Activated B cell treated with CpG ODN at 0.5 μM for 24 hours (primary cell): ENCODE results near the gene SCARB1. TPM values are rescaled to one million over a fixed set of nuclear protein-coding genes. Genes with fewer than 3 reads are reported as not detected.

Experiments used
- ATAC-seq: fragments of 200-7000 bp; cut with Tn5 transposase; one replicate; pipeline ENCODE4 v1.10.0; 2021; ENCODE audit warnings: low read depth, mild to moderate bottlenecking, moderate library complexity
- CTCF ChIA-PET: fragments of 350-600 bp; sonication (Branson Sonifier 250); formaldehyde crosslinking; loops from one replicate; lab custom pipeline; 2021; ENCODE audit warnings: antibody characterized with exemption; lab: Charles Lee
- POLR2A ChIA-PET: fragments of 350-600 bp; sonication (Branson Sonifier 250); formaldehyde crosslinking; loops from one replicate; lab custom pipeline; 2021; ENCODE audit warnings: antibody characterized with exemption; lab: Charles Lee
- DNase-seq: peaks from one replicate; pipeline ENCODE4 v3.0.0; 2022
- H3K27ac Mint-ChIP-seq: one replicate; pipeline ENCODE4 v1.8.0; 2020; ENCODE audit warnings: mixed read lengths
- H3K27me3 Mint-ChIP-seq: one replicate; pipeline ENCODE4 v1.8.0; 2021; ENCODE audit warnings: mixed read lengths
- H3K36me3 Mint-ChIP-seq: one replicate; pipeline ENCODE4 v1.8.0; 2021; ENCODE audit warnings: low read depth, mixed read lengths
- H3K4me1 Mint-ChIP-seq: one replicate; pipeline ENCODE4 v1.8.0; 2021; ENCODE audit warnings: mixed read lengths
- H3K4me3 Mint-ChIP-seq: one replicate; pipeline ENCODE4 v1.8.0; 2020; ENCODE audit warnings: mild to moderate bottlenecking, mixed read lengths
- H3K9me3 Mint-ChIP-seq: one replicate; pipeline ENCODE4 v1.8.0; 2020; ENCODE audit warnings: mixed read lengths
- intact Hi-C: fragments of 100-400 bp; cut with micrococcal nuclease; formaldehyde crosslinking; loops from one replicate; pipeline ENCODE4 v1.15.1; 2024
- total RNA-seq: library from RNA; stranded (reverse); gene quantifications from 2 replicates; pipeline ENCODE4 v1.2.3, GENCODE V29; 2022
- TF ChIP-seq, protein P1 (sequence below): fragments of 200-600 bp; IDR thresholded peaks from one replicate; pipeline ENCODE4 v1.8.0; 2022; ENCODE audit warnings: antibody characterized with exemption, mild to moderate bottlenecking

Gene SCARB1
- total RNA-seq, 1 donor from 2014 or later: 39.3 TPM

DNA sequence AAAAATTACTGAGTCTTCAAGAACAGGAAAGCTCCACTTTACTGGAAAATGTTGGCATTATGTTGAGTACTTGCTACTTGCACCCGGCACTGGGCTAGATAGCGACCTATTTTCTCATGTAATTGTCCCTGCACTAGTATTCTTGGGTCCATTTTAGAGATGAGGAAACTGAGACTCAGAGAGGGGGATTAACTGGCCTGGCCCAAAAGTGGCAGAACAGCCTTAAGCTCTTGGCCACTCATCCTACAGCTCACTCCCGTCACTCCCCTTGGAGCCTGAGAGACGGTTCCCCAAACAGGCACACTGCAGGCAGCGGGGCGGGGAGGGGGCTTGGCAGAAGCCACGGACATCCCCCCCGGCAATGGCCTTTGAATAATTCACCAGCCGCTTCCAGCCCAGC lies 113.9 kb downstream of the SCARB1 start:
- no peak for ATAC-seq
- no peak for DNase-seq
- no peak overlapping the region for H3K4me3 Mint-ChIP-seq
- no peaks in the 10 kb centered on the region for H3K36me3 Mint-ChIP-seq
- POLR2A ChIA-PET: no interaction called here
- H3K9me3 Mint-ChIP-seq: peaks cover under 1% of the 10 kb centered on the region
- peaks cover 28% of the 10 kb centered on the region for H3K27me3 Mint-ChIP-seq
- CTCF ChIA-PET: no interaction called here
- no peak overlapping the region for H3K27ac Mint-ChIP-seq
- intact Hi-C loops: loop anchor here (5.0 kb wide), 1 partner anchor 402 kb away; no protein-coding TSS in a partner anchor
- peaks cover 20% of the 10 kb centered on the region for H3K4me1 Mint-ChIP-seq
- TF ChIP-seq, protein P1, sequence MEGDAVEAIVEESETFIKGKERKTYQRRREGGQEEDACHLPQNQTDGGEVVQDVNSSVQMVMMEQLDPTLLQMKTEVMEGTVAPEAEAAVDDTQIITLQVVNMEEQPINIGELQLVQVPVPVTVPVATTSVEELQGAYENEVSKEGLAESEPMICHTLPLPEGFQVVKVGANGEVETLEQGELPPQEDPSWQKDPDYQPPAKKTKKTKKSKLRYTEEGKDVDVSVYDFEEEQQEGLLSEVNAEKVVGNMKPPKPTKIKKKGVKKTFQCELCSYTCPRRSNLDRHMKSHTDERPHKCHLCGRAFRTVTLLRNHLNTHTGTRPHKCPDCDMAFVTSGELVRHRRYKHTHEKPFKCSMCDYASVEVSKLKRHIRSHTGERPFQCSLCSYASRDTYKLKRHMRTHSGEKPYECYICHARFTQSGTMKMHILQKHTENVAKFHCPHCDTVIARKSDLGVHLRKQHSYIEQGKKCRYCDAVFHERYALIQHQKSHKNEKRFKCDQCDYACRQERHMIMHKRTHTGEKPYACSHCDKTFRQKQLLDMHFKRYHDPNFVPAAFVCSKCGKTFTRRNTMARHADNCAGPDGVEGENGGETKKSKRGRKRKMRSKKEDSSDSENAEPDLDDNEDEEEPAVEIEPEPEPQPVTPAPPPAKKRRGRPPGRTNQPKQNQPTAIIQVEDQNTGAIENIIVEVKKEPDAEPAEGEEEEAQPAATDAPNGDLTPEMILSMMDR: no peak

DNA sequence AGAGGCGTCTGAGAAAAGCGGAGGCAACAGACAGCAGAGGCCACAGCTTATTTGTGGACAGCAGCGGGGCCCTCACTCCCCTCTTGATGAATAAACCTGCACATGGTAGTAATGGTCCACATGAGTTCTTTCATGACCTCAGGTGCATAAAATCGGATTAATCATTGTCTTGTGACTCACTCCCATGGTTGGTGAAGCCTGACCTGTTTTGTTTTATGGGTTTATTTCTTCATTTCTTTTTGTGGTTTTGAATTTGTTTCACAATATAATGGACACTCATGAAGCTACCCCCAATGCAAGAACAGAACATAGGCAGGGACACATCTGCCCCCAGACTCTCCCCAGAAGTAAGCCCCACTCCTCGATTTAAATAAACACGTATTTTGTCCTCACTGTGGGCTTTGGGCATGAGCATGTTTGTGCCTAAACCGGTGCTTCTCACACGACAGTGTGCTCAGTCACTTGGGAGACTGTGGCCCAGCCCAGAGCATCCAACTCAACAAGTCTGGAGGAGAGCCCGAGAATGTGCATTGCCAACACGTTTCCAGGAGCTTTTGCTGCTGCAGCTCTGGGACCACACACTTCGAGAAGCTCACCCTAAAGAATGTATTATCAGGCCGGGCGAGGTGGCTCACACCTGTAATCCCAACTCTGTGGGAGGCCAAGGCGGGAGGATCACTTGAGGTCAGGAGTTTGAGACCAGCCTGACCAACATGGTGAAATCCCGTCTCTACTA lies 116.1 kb downstream of the SCARB1 start:
- Mint-ChIP-seq H3K9me3 (peaks cover 2% of the 10 kb centered on the region), H3K4me3 (no peak overlapping the region), H3K27ac (no peak overlapping the region), H3K27me3 (peaks cover 19% of the 10 kb centered on the region), H3K4me1 (peaks cover 20% of the 10 kb centered on the region), H3K36me3 (no peaks in the 10 kb centered on the region)
- CTCF ChIA-PET: no interaction called here
- POLR2A ChIA-PET: no interaction called here
- TF ChIP-seq, protein P1: no peak
- ATAC-seq (peak; percentile 56), DNase-seq (no peak)
- intact Hi-C loops: loop anchor here (1.0 kb wide), 1 partner anchor 34 kb away; no protein-coding TSS in a partner anchor

DNA sequence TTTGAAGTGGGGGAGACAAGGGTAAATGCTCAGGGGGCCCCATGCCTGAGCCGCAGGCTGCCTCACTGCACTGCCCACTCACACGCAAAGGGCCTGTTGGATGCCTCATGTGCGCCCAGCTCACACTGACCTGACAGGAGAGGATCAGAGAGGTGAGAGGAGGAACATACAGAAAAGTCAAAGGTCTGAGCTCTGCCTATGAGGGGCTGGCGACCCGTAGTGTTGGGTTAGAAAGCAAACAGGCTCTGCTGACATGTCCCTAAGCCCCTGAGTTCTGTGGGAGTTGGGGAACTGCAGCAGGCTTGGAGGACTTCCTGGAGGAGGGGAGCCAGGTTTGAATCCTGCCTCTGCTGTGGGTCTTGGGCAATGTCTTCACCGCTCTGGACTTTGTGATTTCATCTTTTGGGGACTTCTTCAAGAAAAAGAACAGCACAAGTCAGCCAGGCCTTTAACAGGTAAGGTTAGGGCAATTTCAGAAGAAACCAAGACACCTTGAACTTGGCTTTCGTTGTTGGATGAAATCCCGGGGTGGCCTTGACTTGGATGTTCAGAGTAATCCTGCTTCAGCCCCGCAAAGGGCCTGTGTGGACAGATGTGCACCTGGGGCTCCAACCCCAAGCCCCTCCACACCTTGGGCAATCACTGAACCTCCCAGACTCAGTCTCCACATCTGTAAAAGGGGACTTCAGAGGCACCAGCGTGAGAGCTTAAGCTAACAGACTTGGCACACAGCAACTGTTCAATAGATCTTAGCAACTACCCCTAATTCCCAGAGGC lies 116.8 kb downstream of the SCARB1 start:
- Mint-ChIP-seq H3K9me3 (peaks cover 2% of the 10 kb centered on the region), H3K4me3 (no peak overlapping the region), H3K27ac (no peak overlapping the region), H3K36me3 (no peaks in the 10 kb centered on the region), H3K4me1 (peaks cover 20% of the 10 kb centered on the region), H3K27me3 (peaks cover 21% of the 10 kb centered on the region)
- TF ChIP-seq, protein P1: no peak
- ATAC-seq (no peak), DNase-seq (no peak)
- intact Hi-C loops: loop anchor here (1.0 kb wide), 1 partner anchor 34 kb away; no protein-coding TSS in a partner anchor
- CTCF ChIA-PET: no interaction called here
- POLR2A ChIA-PET: no interaction called here

DNA sequence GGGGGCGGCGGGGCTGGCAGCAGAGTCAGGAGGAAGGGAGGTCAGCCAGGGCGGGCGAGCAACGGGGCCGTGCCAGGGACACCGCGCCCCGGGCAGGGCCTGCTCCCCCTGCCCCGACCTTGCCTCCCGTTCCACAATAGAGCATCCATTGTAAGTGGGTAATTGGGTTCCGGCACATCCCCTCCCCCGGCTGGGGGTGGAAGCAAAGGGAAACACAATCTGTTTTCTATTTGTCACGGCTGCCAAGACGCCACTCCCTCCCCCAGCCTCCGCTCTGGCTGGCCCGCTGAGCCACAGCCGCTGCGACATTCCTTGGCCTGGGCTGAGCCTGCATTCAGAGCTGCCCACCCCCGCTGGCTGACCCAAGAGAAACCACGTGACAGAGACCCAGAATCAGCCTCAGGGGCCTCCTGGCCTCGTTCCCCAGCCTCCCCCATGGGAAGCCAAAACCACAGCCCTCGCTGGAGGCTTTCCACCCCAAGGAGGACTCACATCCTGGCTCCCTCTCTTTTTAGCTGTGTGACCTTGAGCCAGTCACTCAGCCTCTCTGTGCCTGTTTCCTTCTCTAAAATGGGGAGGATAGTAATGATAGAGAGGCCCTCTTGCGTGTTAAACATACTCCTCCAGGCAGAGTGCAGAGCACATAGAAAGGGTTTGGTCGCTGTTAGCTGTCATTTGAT lies 117.6 kb downstream of the SCARB1 start:
- CTCF ChIA-PET: no interaction called here
- no peak overlapping the region for H3K27ac Mint-ChIP-seq

More for the DNA sequence above, 117.6 kb downstream of the SCARB1 start:
- H3K4me1 Mint-ChIP-seq: peaks cover 20% of the 10 kb centered on the region
- POLR2A ChIA-PET: no interaction called here
- H3K36me3 Mint-ChIP-seq: no peaks in the 10 kb centered on the region
- H3K9me3 Mint-ChIP-seq: peaks cover 2% of the 10 kb centered on the region
- intact Hi-C loops: no loop called here
- peaks cover 24% of the 10 kb centered on the region for H3K27me3 Mint-ChIP-seq
- ATAC-seq (peak; percentile 43), DNase-seq (no peak)
- TF ChIP-seq, protein P1: no peak
- H3K4me3 Mint-ChIP-seq: no peak overlapping the region
